ENCODE measurements around the gene CLSTN2.

GRCh38 chr3:140487566-140487965 is 552.6 kb downstream of the CLSTN2 start:
- TF ChIP-seq CTCF (IDR thresholded peaks at IDR 0.05) = no peak
- TF ChIP-seq POLR2A (IDR thresholded peaks at IDR 0.05) = no peak
